T-helper 2 cell treated with Interferon-gamma antibody and Interleukin-4, amounts not matched to agents 5 μg/mL and 100 μg/mL, for 36 hours (primary cell): Measurements from ENCODE around the gene NLRP6.
"Not testable (repeated sequence)": the region's sequence is repeated elsewhere in the genome, so short reads cannot be mapped to it uniquely, and the experiment has no call there.

Experiments
- DNase-seq: peaks from one replicate; pipeline ENCODE4 v3.0.0; 2021; ENCODE audit warnings: low spot score
- H3K27ac Mint-ChIP-seq: one replicate; pipeline ENCODE4 v1.8.0; 2021; ENCODE audit warnings: mild to moderate bottlenecking, mixed read lengths
- H3K27me3 Mint-ChIP-seq: one replicate; pipeline ENCODE4 v1.8.0; 2021; ENCODE audit warnings: low read depth, mixed read lengths
- H3K36me3 Mint-ChIP-seq: one replicate; pipeline ENCODE4 v1.8.0; 2021; ENCODE audit warnings: low read depth, mixed read lengths
- H3K4me1 Mint-ChIP-seq: one replicate; pipeline ENCODE4 v1.8.0; 2021; ENCODE audit warnings: low read depth, mixed read lengths
- H3K4me3 Mint-ChIP-seq: one replicate; pipeline ENCODE4 v1.8.0; 2022; ENCODE audit warnings: mild to moderate bottlenecking, moderate library complexity, mixed read lengths
- H3K9me3 Mint-ChIP-seq: one replicate; pipeline ENCODE4 v1.8.0; 2021; ENCODE audit warnings: mixed read lengths

Gene NLRP6

GRCh38 chr11:297586-298405, 19.6 kb downstream of the NLRP6 start:
- peaks cover 6% of the 10 kb centered on the region for H3K4me1 Mint-ChIP-seq
- no peaks in the 10 kb centered on the region for H3K36me3 Mint-ChIP-seq
- H3K4me3 Mint-ChIP-seq: peak overlapping the region; percentile 8
- H3K27me3 Mint-ChIP-seq: peaks cover 10% of the 10 kb centered on the region
- no peak for DNase-seq
- no peaks in the 10 kb centered on the region for H3K9me3 Mint-ChIP-seq
- H3K27ac Mint-ChIP-seq: peak overlapping the region; percentile 60

- Mint-ChIP-seq H3K4me1 (peaks cover 8% of the 10 kb centered on the region), H3K36me3 (no peaks in the 10 kb centered on the region), H3K27ac (no peak overlapping the region), H3K4me3 (no peak overlapping the region), H3K27me3 (peaks cover 10% of the 10 kb centered on the region), H3K9me3 (no peaks in the 10 kb centered on the region)
- DNase-seq: no peak
Measured at GRCh38 chr11:298406-299065, 20.3 kb downstream of the NLRP6 start.

- Mint-ChIP-seq H3K27me3 (peaks cover 10% of the 10 kb centered on the region), H3K27ac (no peak within 1 kb of the TSS), H3K4me3 (no peak within 1 kb of the TSS), H3K4me1 (peaks cover 8% of the 10 kb centered on the region), H3K9me3 (no peaks in the 10 kb centered on the region), H3K36me3 (no peaks in the 10 kb centered on the region)
- no peak for DNase-seq
Measured at GRCh38 chr11:299081-299891, 21.1 kb downstream of the NLRP6 start, which contains the start of gene IFITM5. Gene IFITM5, minus strand, starts transcription at chr11:299526. Its CDS starts 36 bp downstream, at chr11:299490.

- Mint-ChIP-seq H3K27me3 (peaks cover 10% of the 10 kb centered on the region), H3K4me3 (no peak overlapping the region), H3K9me3 (no peaks in the 10 kb centered on the region), H3K36me3 (no peaks in the 10 kb centered on the region), H3K4me1 (peaks cover 8% of the 10 kb centered on the region), H3K27ac (no peak overlapping the region)
- DNase-seq: no peak
Measured at GRCh38 chr11:299951-300735, 21.9 kb downstream of the NLRP6 start.

- no peak overlapping the region for H3K4me3 Mint-ChIP-seq
- H3K4me1 Mint-ChIP-seq: peaks cover 25% of the 10 kb centered on the region
- DNase-seq: no peak
Measured at GRCh38 chr11:303363-303762, 25.2 kb downstream of the NLRP6 start.

GRCh38 chr11:304061-304506, 25.9 kb downstream of the NLRP6 start:
- Mint-ChIP-seq H3K27ac (no peak overlapping the region), H3K9me3 (no peaks in the 10 kb centered on the region), H3K36me3 (peaks cover 10% of the 10 kb centered on the region), H3K4me1 (peaks cover 25% of the 10 kb centered on the region), H3K4me3 (no peak overlapping the region), H3K27me3 (peaks cover 10% of the 10 kb centered on the region)
- no peak for DNase-seq

More at GRCh38 chr11:303363-303762, 25.2 kb downstream of the NLRP6 start:
- Mint-ChIP-seq H3K27ac (no peak overlapping the region), H3K36me3 (peaks cover 5% of the 10 kb centered on the region), H3K27me3 (peaks cover 10% of the 10 kb centered on the region), H3K9me3 (no peaks in the 10 kb centered on the region)

GRCh38 chr11:304915-305843, 27.0 kb downstream of the NLRP6 start:
- Mint-ChIP-seq H3K4me3 (peak overlapping the region; percentile 5), H3K4me1 (peaks cover 31% of the 10 kb centered on the region), H3K27ac (no peak overlapping the region), H3K9me3 (no peaks in the 10 kb centered on the region), H3K36me3 (peaks cover 20% of the 10 kb centered on the region), H3K27me3 (peaks cover 9% of the 10 kb centered on the region)
- DNase-seq: no peak

GRCh38 chr11:305844-306211, 27.6 kb downstream of the NLRP6 start:
- Mint-ChIP-seq H3K4me1 (peaks cover 31% of the 10 kb centered on the region), H3K4me3 (peak overlapping the region; percentile 34), H3K36me3 (peaks cover 20% of the 10 kb centered on the region), H3K27ac (peak overlapping the region; percentile 38), H3K27me3 (peaks cover 3% of the 10 kb centered on the region), H3K9me3 (no peaks in the 10 kb centered on the region)
- DNase-seq: no peak

GRCh38 chr11:306645-307371, 28.6 kb downstream of the NLRP6 start:
- Mint-ChIP-seq H3K36me3 (peaks cover 20% of the 10 kb centered on the region), H3K4me1 (peaks cover 32% of the 10 kb centered on the region), H3K9me3 (no peaks in the 10 kb centered on the region), H3K4me3 (peak overlapping the region; percentile 93), H3K27me3 (no peaks in the 10 kb centered on the region), H3K27ac (peak overlapping the region; percentile 95)
- DNase-seq: no peak

- H3K36me3 Mint-ChIP-seq: peaks cover 24% of the 10 kb centered on the region
- peak within 1 kb of the TSS; percentile 93 for H3K4me3 Mint-ChIP-seq
- peak; percentile 64 for DNase-seq
- H3K4me1 Mint-ChIP-seq: peaks cover 39% of the 10 kb centered on the region
- H3K27me3 Mint-ChIP-seq, H3K9me3 Mint-ChIP-seq: not testable (repeated sequence)
- peak within 1 kb of the TSS; percentile 95 for H3K27ac Mint-ChIP-seq
Measured at GRCh38 chr11:307766-308708, 29.8 kb downstream of the NLRP6 start, which contains the start of gene IFITM2. Gene IFITM2, plus strand, starts transcription at chr11:307816. Its CDS starts 377 bp downstream, at chr11:308193.
